ENCODE results near the gene TBC1D24.
"Not testable (repeated sequence)": the region's sequence is repeated elsewhere in the genome, so short reads cannot be mapped to it uniquely, and the experiment has no call there.

The TBC1D24 gene

DNA sequence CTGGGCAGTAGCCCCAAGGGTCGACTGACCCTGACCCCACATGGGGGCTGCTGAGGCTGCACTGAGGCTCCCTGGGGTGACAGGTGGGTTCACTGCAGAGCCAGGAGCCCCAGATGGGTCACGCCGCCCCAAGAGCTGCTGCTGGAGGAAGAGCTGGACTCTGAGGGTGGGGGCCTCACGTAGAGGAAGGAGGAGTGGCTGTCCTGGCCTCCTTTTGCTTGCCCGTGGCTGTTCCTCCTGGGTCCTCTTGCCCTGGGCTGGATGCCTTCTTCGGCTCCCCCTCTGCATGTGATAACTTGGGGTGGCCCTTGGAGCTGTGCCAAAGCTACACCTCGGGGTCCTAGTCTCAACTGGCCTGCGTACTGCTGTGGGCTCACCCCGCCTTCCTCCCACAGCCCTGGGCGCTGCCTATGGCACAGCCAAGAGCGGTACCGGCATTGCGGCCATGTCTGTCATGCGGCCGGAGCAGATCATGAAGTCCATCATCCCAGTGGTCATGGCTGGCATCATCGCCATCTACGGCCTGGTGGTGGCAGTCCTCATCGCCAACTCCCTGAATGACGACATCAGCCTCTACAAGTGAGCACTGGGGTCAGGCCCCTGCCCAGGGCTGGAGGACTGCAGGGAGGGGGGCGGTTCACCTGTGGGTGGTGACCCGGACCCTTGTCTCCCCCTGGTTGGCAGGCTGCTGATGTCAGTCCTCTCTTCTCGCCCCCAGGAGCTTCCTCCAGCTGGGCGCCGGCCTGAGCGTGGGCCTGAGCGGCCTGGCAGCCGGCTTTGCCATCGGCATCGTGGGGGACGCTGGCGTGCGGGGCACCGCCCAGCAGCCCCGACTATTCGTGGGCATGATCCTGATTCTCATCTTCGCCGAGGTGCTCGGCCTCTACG is 44.1 kb downstream of the TBC1D24 start:
- DNase-seq, result no peak

DNA sequence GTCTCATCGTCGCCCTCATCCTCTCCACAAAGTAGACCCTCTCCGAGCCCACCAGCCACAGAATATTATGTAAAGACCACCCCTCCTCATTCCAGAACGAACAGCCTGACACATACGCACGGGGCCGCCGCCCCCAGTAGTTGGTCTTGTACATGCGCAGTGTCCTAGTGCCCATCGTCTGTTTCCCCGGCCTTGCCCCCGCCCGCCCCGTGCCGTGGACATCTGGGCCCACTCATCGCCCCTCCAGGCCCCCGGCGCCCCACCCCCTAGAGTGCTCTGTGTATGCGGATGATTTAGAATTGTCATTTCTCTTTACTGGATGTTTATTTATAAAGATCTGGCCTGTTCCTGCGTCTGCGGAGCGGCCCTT is 44.8 kb downstream of the TBC1D24 start:
- no peak for DNase-seq

DNA sequence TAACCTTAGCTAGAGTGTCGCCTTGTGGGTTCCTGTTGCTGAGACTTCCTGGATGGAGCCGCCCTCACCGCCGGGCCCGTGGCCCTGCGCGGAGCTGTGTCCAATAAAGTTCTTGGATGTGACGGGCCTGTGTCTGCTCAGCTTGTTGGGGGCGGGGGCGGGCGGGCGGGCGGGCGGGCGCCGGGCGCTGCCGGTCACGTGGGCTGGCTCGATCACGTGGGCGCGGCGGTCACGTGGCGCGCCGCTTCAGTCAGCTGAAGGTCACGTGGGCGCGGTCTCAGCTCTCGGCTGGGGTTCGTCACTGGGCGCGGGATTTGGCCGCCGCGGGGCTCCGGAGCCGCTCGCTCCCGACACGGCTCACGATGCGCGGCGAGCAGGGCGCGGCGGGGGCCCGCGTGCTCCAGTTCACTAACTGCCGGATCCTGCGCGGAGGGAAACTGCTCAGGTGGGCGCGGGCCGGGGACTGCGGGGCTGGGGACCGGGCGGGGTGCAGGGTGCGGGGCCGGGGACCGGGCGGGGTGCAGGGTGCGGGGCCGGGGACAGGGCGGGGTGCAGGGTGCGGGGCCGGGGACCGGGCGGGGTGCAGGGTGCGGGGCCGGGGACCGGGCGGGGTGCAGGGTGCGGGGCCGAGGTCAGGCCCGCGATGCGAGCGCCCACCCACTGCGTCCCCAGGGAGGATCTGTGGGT is 45.3 kb downstream of the TBC1D24 start, which contains the start of gene AMDHD2:
AMDHD2 (plus strand) TSS at position 275 of the 687 bp plus-strand sequence; CDS start at position 363, 88 bp downstream.
- DNase-seq, result peak; percentile 91

DNA sequence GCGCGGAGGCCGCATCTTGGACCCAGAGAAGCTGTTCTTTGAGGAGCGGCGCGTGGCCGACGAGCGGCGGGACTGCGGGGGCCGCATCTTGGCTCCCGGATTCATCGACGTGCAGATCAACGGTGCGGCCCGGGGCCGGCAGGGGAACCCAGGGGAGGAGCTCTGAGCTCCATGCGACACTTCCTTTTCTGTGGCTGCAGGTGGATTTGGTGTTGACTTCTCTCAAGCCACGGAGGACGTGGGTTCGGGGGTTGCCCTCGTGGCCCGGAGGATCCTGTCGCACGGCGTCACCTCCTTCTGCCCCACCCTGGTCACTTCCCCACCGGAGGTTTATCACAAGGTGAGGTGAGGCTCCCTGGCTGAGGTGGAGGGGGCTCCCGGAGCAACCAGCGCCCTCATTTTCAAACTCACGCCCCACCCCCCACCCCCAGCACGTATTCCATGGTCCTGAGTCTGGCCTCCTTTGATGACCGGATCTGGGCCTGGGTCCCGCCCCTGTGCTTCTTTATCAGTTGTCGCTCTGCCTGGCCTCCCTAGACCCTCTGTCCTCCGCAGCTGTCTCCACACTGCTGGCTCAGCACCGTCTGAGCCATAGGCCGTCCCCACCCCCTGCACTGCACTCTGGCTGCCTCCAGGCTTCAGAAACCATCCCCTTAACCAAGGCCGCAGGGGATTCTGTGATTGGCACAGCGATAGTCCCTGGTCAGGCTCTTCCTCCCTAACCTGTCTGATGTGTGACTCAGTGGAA is 46.0 kb downstream of the TBC1D24 start:
- DNase-seq, result peak; percentile 61

DNA sequence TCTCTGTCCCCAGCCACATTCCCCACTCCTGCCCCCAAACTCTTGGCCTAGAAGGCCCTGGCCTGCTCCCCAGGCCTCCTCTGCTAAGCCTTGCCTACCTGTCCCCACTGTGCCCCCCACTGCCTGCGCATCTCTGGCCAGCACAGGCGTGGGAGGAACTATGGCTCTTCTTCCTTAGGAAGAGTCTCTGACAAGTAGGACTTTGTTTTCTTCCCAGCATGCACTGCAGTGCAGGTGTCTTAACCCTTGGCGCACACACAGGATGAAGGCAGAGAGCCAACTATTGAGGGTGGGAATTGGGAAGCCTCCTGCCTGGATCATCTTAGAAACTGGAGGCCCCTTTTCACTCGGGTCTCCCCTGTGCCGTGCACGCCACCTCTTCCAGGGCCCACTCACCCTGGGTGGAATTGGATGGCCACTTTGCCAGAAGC is 48.9 kb downstream of the TBC1D24 start:
- DNase-seq, result no peak

DNA sequence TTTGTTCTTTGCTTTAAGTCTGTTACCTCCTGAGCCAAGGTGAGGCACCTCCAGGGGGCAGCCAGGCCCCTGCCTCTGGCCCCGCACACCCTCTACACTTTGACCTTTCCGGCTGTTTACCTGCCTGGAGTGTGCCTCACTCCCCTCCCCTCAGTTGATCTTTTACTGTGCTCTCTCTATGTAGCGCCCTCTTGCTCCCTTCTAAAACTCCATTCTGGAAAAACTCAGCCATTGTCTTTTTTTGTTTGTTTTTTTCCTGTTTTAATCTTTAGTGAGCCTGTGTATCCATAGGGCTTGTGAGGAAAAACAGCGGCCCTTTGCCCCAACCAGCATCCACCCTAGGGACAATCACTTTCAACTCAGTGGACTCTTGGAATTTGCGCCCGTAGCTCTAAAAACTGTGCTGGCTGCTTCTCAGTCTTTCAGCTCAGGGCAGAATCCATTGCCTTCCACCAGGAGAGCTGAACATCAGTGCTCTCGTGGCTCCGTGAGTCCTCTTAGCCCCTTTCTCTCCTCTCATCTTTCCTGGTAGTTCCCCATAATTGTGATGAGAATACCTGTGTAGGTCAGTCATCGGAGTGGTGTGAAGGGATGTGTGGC is 49.5 kb downstream of the TBC1D24 start:
- no peak for DNase-seq

DNA sequence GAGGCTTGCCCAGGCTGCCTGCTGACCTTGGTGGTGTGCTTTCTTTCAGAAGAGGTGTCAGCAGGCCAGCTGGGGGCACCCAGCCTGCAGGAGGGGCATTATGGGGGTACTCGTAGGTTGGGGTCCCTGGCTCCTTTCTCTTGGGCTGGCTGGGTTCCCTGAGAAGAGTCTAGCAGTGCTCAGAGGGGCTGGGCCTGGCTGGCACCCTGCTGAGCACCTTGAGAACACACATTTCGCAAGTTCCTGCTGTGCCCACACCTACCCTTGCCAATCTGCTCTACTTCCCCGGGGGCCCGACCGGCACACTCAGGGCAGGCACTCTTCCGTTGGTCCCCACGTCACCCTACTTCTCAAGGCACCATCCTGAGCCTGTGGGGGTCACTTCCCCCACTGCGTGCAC is 51.2 kb downstream of the TBC1D24 start:
- no peak for DNase-seq

DNA sequence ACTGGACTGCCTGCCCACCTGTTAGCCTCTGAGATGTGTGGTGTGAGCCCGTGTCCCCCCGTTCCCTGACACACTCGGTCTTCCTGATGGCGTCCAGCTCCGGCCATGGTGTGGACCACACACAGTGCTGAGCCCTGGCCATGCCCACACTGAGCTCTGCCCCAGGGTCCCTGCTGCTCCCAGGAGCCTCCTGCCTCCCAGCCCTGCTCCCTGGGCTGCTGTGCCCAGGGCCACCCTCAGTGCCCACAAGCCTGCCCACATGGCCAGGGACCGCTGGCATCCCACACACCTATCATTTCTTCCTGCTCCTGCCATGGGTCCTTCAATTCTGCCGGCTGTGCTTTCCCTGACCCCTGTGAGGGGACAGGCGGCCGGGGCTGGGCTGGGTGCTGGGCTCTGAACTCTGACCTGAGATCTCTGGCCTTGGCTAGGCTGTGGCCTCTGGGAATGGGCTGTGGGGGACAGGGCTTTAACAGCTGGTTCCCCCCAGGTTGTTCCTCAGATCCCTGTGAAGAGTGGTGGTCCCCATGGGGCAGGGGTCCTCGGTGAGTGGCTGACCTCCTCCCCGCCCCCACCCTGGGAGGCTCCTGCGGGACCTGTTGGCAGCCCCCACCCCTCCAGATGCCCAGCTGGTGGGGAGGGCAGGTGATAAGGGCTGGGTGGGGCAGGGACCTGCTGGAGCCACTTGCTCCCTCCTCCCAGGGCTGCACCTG is 52.3 kb downstream of the TBC1D24 start:
- DNase-seq, result no peak

DNA sequence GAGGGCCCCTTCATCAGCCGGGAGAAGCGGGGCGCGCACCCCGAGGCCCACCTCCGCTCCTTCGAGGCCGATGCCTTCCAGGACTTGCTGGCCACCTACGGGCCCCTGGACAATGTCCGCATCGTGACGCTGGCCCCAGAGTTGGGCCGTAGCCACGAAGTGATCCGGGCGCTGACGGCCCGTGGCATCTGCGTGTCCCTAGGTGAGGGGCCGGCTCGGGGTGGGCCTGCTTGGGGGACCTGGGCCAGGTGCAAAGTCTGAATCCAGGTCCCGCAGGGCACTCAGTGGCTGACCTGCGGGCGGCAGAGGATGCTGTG is 52.8 kb downstream of the TBC1D24 start:
- DNase-seq, result no peak

DNA sequence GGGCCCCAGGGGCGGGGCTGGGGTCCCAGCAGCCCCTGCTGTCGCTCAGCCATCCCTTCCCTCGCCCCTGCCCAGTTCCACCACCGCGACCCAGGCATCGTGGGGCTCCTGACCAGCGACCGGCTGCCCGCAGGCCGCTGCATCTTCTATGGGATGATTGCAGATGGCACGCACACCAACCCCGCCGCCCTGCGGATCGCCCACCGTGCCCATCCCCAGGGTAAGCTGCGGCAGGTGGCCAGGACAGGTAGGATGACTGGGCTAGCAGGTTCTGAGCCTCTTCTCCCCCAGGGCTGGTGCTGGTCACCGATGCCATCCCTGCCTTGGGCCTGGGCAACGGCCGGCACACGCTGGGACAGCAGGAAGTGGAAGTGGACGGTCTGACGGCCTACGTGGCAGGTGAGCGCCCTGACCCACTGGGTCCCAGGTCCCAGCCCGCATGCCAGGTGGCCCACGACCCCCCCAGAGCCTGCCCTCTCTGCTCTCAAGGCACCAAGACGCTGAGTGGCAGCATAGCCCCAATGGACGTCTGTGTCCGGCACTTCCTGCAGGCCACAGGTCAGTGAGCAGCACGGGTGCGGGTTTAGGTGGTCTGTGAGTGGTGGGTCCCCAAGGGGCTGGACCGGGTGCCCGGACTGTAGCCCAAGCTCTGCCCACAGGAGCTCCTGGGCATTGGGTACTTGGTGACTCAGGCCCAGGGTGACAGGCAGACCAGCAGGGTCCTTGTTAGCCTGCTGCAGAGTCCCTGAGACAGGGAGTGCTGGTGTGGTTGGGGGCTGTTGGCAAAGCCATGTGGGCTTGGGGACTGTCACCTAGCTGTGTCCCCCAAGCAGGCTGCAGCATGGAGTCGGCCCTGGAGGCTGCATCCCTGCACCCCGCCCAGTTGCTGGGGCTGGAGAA is 53.5 kb downstream of the TBC1D24 start:
- DNase-seq, result no peak

DNA sequence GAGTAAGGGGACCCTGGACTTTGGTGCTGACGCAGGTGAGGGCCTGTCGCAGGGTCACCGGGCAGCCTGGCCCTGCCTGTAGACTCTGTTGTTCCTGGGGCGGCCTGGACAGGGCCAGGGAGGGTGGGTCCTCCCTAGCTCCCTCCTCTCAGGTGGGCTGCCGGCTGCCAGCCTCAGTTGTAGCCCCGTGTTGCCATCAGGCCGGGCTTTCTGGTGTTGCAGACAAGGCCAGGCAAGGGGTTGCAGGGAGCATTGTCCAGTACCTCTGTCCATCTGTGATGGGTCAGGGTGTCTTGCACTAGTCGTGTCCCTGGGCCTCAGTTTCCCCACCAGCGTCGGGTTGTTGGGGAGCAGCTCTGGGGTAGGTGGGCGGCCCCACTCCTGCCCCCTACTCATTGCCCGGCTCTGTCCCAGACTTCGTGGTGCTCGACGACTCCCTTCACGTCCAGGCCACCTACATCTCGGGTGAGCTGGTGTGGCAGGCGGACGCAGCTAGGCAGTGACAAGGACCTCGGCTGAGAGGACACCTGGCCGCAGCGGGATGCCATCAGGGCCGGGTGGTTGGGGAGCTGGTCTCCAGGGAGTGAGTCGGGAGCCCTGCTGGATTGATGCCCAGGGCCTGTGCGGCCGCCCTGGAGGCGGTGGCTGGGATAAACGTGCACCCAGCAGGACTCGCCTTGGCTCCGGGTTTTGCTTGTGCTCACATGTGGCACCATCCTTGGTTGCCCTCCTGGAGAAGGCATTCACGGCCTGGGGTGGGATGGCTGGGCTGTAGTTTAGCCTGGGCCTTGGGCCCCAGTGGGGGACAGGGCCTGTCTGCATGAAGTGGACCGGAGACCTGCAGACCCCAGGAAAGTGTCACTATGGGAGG is 54.4 kb downstream of the TBC1D24 start:
- DNase-seq, result no peak

DNA sequence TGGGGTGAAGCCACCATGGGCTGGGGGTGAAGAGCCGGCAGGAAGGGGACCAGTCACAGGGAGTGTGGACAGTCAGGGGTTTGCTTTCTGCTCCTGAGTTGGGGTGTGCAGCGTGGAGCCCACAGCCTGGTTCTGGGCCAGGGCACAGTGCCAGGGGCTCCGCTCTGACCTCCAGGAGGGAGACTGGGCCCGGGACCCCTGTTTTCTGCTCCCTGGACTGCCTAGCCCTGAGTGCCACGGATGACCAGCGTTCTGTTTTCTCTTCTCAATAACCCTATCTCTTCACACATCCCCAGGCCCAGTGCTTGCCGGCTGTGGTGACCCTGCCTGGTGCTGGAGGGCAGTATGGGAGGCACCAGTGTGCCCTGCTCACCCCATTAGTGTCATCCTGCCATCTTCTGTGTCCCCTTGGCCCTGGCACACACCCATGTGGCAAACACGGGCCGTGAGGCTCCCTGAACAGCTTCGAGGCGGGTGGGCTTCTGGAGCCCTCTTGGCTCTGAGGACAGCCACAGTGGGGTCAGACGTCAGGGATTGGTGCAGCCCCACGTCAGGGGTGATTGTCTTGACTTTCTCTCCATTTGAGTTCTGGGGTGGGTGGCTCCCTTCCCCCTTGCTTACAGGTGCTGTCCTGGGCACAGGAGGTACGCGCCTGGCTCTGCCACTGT is 55.2 kb downstream of the TBC1D24 start:
- no peak for DNase-seq

DNA sequence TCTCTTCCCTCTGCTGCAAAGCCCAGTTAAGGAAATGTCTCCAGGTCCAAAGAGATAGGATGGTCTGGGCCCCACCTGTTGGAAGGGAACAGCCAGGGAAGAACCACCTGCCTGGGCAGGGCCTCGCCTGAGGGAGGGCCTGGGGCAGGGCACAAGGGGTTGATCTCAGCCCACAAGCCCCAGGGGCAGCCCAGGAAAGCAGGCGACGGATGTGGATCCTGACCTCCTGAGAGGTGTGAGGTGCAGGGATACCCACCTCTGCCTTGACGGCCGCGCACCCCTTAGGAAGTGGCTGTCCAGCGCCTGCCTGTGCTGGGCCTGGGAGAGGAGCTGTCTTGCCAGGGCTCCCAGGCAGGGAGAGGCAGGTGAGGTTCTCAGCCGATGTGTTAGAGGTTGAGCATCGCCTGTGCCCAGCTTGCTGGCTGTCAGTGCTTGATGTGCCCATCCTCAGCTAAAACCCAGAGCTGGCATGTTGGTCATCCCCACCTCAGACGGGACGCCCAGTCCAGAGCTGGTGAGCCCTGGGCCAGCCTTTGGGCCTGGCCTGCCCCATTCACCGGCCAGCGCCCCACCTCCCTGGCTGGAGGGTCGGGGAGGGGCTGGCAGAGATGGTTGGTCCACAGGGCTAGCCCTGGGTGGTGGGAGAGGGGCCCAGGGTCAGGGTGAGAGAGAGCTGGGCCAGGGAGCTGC is 55.8 kb downstream of the TBC1D24 start:
- DNase-seq, result no peak

DNA sequence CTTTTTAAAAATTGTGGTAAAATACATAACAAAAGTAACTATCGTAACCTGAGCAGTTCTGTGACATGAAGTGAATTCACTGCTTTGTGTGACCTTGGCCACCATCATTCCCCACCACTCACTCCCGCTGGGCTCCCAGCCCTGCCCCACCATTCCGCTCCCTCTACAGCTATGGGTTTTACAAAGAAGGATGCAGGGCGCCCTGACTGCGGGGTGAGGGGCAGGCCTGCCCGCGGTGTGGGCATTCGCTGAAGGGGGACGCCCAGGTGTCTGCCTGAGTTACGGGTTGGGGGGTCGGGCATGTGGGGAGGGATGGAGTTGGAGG is 56.4 kb downstream of the TBC1D24 start, which contains the start of gene CEMP1:
CEMP1 (minus strand) TSS at position 38 of the 325 bp plus-strand sequence. CDS start 335 bp downstream, outside the sequence.
- no peak for DNase-seq

DNA sequence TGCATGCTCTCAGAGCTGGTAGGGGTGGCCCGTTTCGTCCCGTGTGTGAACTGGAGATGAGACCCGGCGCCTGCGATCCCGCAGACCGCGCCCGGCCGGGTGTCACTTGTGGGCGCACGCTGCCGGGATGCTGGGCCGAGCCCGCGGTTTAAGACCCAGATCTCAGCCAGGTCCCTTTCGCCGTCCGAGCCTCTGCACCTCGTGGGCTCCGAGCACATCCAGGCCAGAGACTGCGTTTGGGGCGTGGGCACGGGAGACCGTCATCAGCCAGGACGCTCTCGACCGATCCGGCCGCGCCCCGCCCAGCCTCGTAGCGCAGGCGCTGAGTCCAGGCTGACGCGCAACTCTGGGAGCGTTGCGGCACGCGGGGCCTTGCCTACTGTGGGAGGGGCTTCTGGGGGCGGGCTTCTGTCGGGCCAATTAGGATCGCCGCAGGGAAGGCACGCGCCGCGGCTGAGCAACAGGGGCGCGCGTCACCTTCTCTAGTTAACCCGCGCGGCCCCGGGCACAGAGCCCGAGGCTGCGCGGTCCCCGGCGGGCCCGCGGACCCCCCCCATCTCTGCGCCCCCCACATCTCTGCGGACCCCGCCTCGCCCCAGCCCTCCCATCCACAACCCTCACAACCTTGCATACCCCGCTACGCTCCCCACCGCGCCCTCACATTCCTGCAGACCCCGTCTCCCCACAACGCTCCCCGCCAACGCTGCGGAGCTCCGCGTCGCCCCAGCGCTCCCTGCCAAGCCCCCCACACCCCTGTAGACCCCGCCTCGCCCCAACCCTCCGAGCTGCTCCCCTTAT is 57.0 kb downstream of the TBC1D24 start:
- peak; percentile 99 for DNase-seq

DNA sequence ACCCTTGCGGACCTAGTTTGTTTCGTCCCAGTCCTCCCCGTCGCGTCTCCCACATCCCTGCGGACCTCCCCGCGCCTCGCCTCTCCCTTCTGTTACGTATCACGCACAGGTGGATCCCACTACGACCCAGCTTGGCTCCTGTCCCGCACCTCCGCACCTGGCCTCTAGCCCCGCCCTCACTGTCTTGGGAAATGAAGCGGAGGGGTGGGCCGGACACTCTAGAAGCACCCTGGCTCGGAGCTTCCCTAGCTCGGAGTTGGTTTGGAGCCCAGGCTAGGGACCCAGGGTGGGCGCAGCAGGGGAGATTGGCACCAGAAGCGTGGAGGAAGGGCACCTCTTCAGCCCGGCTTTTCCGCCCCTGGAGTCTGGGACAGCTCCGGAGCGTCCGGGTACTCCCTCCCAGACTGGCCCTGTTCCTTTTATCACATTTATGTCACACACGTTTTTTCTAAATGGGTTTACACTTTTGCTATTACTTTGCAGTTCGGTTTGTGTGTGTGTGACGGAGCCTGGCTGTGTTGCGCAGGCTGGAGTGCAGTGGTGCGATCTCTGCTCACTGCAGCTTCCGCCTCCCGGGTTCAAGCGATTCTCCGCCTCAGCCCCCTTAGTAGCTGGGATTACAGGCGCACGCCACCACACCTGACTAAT is 57.7 kb downstream of the TBC1D24 start:
- peak; percentile 82 for DNase-seq

DNA sequence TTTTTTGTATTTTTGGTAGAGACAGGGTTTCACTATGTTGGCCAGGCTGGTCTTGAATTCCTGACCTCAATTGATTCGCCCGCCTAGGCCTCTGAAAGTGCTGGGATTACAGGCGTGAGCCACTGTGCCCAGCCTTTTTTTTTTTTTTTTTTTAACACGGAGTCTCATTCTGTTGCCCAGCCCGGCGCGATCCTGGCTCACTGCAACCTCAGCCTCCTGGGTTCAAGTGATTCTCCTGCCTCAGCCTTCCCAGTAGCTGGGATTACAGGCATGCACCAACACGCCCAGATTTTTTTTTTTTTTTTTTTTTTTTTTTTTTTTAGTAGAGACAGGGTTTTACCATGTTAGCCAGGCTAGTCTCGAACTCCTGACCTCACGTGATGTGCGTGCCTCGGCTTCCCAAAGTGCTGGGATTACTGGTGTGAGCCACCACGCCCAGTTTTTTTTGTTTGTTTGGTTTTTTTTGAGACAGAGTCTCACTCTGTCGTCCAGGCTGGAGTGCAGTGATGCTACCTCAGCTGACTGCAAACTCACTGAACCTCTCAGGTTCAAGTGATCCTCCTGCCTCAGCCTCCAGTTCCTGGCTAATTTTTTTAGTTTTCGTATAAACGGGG is 58.3 kb downstream of the TBC1D24 start:
- not testable (repeated sequence) for DNase-seq
